NOMO-1 treated with DMSO at 0.1 percent for 48 hours (cell line): Measurements from ENCODE around the gene RARG.

Experiments used
- DNase-seq: peaks from one replicate; lab custom pipeline; 2025; ENCODE audit not compliant: unreplicated experiment; lab: John Stamatoyannopoulos, UW

The RARG gene

DNA sequence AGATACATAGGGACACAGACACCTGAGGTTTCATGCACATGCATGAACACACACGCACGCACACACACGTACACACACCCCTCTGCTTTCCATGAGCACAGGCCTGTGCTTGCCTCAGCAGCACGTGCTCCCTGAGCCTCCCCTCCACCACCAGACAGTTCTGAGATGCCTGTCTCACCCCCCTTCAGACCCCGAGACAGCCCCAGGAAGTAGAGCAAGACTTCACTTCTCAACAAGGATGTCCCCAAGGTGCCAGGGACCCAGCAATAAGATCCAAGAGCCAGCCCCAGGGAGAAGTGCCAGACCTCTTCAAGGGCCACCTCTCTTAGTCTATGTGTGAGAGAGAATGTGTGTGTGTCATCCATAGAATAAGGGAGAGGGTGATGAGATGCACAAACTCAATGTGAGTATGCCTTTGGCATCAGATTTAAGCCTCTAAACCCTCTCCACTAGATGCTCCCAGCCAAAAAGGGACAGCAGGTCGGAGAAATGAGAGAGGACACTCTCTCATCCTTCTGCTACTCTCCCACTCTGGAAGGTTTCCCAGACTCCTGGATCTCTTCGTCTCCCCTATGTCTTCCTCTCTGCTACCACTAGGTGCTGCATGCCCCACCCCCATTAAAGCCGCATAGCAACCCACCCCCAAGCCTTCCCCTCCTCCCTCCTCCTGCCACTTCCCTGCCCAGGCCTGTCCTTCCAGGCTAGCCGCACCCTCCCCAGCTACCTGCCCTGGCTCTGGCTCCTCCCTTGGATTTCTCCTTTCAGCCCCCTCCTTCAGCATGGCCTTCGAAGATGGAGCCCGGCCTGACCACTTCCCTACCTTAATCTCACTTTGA lies 7.7 kb downstream of the RARG start:
- no peak for DNase-seq

DNA sequence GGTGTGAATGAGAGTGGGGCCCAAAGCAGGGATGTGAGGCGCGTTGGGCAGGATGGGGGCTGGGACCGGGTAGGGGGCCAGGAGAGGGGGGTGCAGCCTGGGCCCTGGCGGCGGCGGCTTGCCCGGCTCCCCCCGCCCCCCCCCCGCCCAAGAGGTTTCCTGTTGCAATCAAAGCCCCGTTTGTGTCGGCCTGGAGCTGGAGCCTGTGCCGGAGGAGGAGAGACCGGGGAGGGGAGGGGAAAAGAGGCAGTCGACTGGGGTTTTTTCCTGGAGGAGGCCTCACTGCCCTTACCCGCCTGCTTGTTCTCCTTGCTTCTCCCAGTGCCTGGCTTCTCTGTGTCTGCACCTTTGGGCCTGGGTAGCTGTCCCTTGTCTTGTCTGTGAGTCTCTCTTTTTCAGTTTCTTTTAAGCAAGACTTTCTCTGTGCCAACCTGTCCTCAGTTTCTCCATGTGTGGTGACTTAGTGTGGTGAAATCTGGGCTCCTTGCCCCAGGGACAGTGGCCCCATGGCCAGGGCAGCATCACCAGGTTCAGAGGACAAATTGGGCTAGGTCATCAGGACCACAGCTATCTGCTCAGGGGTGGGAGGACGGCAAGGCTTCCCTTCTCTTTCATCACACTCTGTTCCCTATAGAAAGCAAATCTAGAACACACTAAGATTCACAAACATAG lies 8.5 kb downstream of the RARG start:
- DNase-seq, result peak; percentile 23

DNA sequence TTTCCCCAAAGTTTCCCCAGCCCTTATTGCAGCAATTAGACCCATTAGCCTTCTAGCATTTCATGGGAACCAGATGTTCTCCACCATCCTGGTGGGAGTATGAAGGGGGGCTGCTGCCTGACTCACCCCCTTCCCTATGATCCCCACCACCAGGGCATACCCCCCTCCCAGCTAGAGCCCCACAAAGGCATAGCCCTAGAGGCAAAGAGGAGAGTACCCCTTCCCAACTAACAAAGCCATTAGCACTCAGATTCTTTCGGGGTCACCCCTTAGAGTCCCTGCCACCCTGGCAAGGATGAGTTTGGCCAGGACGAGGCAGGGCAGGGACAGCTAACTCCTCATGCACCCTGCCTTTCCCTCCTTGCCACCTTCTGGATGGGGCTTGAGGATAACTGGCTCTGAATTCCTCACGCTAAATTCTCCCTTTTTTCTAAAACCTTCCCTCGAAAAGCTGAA lies 9.2 kb downstream of the RARG start:
- no peak for DNase-seq

DNA sequence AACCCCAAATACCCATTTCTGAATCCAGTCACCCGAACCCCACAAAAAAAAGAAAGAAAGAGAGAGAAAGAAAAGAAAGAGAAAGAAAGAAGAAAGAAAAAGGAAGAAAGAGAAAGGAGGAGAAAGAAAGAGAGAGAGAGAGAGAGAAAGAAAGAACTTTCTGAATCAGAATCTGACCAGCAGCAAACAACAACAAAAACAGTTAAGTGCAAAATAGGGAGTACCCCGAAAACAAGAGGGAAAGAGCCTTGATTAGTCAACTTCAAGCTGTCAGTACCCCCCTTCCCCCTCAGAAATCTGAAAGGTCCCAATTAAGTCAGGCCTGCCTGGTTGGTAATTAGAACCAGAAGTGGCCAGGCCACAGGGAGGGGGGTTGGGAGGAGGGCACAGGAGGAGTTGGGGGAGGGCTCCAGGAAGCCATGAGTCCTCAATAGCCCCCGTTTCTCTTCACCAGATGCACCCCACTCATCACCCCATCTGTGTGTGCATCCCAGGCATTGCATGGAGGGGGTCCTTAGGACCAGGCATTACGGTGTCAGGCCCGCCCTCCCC lies 9.8 kb downstream of the RARG start:
- peak; percentile 15 for DNase-seq

DNA sequence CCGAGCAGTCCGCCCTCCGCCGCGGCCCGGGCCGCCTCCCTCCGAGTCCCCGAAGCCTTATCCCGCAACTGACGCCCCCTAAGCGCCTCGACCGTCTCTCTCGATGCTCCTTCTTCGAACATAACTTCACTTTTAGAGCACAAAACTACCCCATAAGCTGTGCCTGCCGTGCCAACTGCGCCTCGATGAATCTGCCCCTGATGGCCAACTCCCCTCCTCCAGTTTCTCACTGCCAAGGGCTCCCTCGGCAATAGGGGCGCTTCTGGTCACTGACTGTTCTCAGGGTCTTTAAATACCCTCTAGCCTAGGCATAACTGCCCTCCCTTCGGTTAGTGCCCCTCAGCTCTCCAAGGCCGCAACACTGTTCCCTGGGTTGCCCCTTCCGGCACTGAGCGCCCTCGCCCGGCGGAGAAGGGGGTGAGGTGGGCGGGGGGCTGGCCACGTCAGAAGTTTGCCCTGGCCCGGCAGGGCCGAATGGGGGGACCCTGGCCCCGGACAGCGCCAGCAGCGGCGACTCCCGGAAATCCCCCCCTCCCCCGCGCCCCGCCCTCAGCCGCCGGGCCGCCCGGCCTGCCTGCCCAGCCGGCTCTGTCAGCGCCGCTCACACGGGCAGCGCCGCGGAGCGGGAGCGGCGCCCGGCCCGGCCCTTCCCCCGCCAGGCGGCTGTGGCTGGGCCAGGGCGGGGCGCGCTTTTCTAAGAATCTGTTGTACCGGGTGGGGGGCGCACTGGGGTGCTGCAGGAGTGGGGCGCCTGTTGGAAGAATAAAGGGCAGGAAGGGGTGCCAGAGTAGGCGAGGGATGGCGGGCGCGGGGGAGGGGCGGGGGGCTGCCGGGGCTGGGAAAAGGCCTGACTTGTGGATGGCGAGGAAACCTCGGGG lies 10.6 kb downstream of the RARG start:
- peak; percentile 68 for DNase-seq

DNA sequence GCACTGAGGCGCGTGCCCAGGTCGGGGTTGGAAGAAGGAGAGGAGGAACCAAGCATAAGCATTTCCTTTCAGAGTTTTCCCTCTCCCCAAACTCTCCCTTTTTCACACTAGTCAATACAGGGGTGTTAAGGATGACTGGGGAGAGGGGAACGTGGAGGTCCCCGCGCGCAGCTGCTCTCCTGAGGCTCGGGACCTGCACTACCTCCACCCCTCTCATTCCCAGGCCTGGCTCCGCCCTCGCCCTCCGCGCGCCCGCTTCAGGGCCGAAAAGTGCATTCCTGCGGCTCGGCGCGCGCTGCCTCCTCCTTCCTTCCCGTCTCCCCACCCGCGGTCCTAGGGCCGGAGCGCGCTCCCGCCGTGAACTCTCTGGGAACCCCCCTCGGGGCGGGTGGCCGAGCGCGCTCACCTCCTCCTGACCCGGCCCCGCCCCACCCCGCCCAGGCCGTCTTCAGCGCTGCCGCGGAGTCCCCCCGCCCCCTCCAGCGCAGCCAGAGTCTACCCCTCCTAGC lies 11.3 kb downstream of the RARG start:
- DNase-seq, result peak; percentile 93

DNA sequence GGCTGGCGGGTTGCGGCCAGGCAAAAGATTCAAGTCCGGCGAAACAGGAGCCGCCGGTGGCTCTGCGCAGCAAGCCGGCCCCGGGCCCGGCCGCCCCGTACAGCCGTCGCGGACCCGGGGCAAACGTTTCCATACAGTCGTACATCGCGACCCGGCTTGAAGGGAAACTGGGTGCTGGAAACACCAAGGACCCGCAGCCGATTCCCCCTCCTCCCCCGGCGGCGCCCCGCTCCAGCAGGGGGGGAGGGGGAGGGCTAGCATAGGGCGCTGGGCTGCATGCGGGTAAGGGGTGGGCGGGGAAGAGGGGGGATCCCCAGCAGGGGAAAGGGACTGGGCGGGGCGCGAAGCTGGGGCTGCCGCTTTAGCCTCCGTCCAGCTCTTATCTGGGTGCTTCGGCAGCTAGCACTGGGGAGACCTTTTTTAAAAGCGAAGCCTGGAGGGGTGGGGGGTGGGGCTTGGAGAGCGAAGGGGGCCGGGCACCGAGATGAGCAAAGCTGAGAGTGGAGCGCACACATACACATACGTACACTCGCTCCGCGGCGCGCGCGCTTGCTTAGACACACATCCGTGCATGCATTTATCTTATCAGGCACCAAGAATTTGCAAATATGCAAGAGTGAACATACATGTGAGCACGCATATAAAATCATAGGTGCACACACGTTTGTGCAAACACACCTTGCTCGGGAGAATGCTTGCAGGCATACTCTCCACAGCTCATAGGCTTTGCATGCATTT lies 11.9 kb downstream of the RARG start:
- peak; percentile 69 for DNase-seq

DNA sequence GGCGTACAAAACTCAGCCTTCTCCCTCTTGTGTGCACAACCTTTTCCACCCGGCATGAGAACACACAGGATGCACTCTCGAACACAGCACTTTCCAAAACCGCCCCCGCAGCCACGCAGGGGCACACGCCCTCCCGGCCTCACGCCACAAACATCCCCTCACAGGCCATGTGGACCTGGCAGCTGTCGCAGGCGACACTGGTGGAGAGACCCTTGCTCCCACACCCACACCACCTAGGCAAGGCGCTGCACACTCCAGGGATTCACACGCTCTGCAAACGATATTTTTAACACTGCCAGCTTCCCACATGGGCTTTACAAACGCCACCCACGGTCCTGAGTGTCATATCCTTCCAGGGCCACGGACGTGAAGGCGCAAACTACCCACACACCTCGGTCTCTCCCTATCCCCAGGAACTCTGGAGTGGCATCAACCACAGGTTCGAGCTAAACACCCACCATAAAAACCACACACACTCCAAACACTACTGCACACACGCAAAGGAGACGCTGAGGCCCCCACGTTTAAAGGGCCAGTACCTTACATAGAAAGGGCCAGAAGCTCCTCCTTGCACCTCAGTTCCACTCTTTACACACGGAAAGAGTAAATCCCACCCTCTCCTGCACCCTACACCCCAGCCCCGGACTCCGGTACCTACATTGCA lies 12.6 kb downstream of the RARG start:
- DNase-seq, result peak; percentile 28

DNA sequence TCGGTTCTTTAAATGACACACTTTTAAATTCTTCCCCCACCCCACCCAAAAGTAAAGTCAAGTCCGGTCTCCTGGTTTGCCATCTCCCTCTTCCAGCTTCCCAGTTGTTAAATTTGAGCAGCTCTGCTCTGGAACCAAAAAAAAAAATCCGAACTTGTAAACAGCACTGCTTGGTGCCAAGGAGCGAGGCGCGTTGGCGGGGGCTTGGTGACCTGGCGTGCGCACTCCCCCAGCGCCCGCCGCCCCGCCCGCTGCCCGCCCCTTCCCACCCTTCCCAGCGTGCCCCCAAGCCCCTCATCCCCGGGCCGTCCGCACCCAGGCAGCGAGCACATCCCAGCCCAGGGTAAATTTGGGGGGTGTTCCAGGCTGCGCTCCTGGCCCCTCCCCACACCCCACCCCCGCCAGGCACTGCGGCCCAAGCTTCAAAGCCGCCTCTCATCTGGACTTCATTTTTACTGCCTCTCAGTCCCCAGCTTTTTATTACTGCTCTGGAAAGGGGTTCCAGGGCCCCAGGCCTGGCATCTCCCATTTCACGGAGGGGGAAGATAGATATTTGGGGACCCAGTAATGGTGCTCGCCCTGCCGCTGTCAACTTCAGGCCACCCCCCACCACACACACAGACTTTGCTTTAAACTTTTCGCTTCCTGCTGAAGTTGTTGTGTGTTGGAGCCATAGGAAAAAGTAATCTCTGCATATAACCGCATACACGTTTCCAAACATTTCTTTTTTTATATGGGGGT lies 13.3 kb downstream of the RARG start:
- DNase-seq, result no peak

DNA sequence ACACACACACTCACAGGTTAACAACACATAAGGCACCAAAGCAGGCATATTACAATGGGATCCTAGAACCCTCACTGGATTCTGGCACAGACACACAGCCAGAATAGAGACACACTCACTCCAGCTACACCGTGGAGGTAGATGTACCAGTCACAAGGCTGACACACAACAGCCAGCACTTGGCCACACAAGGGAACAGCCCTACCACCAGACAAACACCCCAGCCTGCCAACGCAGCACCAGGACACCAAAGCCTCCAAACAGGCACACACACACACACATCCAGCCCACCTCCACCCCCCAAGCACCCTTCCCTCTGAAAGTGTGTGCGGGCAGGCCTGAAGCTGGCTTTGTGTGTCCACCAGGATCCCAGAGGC lies 14.1 kb downstream of the RARG start:
- no peak for DNase-seq

DNA sequence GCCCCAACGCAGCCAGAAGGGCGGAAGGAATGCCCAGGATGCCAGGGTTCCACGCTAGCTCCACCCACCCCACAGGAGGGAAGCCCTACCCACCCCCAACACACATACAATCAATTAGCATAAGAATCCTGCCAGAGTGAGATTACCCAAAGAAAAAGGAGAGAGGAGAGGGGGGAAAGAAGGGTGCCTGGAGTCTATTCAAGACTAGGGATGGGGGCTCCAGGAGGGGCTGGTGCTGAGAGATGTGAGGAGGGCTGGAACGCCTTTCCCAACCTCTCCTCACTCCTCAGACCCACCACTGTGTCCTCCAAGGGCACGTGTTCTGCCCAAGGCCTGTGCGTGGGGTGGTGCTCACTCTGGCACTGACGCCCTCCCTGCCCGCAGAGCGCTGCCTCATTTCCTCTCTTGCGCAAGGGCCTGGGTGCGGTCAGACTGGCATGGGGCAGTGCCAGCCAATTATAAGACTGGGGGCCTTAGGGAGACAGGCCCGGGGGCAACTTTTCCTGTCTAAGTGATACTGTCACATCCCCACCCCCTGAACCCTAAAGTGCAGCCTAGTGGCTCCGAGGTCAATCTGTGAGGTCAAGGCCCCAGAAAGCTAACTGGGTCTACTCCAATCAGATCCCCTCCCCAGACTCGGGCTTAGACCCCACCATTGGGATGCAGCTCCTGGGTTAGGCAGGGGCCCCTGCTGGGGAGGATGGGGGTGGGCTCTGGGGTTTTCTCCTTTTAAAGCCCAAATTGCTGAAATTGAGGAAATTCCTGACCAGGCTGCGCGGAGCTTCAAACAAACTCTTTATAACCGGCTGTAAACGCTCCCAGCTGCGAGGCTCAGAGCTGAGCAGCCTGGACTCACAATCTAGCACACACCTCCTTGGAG lies 14.7 kb downstream of the RARG start:
- DNase-seq, result peak; percentile 63

DNA sequence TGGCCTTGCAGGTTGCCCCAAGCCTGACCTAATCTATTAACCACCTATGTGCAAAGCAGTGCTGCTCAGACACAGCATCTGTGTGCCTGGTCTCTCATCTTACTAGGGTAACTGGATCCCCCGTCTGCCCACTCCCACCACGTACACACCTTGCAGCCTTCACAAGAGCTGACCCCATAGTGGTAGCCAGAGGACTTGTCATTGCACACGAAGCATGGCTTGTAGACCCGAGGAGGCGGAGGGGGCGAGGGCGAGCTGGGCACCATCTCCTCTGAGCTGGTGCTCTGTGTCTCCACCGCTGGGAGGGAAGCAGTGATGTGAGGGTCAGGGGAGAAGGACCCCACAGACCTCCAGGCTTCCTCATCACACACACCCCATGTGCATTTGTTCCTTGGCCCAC lies 16.5 kb downstream of the RARG start:
- DNase-seq, result no peak

DNA sequence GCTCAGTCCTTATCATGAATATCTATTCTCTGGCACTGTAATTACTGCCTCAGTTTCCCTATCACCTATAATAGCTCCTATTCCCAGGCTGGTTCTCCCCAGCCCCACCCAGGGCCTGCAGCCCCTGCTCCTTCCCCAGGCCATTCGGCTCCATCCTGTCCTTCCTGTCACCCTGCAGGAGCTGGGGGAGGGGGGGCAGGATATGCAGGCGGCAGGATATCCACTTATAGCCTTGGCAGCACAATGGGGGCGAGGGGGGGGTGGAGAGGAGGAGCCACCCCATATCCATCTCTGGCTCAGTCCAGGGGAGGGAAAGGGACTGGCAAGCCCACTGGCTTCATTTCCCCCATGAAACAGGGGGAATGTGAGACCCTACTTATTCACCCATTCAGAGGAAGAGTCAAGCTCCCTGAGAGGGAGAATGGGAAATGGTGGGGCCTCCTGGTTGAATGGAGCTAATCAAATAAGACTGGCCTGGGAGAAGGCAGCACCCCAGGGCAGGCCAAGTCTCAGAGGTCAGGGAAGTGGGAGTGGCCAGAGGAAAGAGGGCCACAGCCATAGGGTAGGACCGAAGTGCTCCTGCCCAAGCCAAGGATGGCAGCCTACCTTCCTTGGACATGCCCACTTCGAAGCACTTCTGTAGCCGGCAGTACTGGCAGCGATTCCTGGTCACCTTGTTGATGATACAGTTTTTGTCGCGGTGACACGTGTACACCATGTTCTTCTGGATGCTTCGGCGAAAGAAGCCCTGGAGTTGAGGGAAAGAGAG lies 17.1 kb downstream of the RARG start:
- DNase-seq, result no peak

DNA sequence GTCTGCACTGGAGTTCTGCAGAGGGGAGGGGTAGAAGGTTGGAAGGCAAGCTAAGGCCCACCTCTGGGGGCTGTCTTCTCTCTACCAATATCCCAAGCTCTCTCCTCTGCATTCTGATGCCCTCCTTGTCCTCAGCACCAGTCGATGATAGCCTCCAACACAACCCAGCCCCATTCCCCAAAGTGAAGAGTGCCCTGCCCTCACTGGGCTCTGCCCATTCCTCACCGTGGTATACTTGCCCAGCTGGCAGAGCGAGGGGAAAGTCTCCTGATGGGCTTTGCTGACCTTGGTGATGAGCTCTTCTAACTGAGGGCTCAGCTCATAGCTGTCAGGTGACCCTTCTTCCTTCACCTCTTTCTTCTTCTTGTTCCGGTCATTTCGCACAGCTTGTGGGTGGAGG lies 17.8 kb downstream of the RARG start:
- DNase-seq, result no peak

DNA sequence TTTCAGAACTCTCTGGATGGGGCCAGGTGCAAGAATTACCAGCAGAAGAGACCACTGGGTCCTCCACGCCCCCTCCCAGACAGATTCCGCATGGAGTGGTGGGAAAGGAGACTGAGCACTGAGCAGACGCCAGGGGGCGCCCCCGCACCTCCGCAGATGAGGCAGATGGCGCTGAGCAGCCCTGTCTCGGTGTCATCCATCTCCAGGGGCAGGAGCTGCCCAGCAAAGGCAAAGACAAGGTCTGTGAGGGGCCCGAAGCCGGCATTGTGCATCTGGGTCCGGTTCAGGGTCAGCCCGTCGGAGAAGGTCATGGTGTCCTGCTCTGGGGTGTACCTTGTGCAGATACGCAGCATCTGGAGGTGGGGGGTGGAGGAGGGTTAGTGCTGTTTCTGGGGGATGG lies 18.7 kb downstream of the RARG start:
- peak; percentile 66 for DNase-seq

DNA sequence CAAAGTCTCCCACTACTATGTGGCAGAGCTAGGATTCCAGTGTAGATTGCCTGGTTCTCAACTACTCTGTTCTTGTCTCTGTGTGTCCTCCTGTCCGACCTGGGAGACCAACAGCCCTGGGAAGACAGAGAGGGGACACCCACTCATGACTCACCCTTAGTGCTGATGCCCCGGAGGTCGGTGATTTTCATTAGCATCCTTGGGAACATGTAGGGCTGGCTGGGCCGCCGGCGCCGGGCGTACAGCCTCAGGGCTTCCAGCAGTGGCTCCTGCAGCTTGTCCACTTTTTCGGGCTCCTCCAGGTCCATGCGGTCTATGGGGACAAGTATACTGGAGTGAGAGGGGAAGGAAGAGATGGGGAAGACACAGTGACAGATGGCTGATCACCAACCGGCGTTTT lies 19.1 kb downstream of the RARG start:
- DNase-seq, result no peak
